HG02884 (cell line): ENCODE measurements around the gene FAM20C.

Source experiments
- ATAC-seq: cut with Tn5 transposase; IDR thresholded peaks from one replicate; pipeline ENCODE4 v1.9.1; 2021; ENCODE audit warnings: mild to moderate bottlenecking, moderate library complexity; ENCODE audit not compliant: unreplicated experiment

The FAM20C gene

GRCh38 chr7:191981-192649 lies at the start of gene FAM20C:
FAM20C (plus strand) TSS chr7:192571; CDS start chr7:193200, 629 bp downstream.
- ATAC-seq = no peak

GRCh38 chr7:143145-143751 lies 49.1 kb upstream of the FAM20C start:
- no peak for ATAC-seq

DNA sequence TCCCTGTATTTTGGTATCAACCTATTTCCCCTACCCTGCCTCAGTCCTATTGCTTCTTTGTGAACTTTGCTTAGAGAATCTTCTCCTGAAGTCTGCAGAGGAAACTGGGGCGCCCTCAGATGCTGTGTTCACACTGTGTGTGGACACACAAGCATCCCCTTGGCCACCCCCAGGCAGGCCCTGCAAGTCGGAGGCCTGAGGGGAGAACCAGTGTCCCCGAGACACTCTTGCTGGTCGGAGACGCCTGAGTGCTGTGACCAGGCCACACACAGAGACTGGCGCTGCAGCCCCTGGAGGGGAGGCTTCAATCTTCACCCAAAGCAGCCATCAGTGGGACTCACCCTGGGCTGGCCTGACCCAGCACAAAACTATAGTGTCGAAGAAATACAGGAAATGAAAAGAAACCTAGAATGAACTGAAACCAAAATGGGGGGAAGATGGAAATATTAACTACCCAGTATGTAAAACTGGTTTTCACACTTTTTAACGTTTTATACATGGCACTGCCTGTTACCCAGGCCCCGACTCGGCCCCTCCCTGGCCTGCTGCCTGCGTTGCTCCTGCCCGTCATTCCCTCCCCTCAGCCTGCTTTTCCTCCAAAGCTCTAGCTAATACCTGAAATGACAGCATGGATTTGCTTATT lies 48.4 kb upstream of the FAM20C start:
- peak; percentile 43 for ATAC-seq

DNA sequence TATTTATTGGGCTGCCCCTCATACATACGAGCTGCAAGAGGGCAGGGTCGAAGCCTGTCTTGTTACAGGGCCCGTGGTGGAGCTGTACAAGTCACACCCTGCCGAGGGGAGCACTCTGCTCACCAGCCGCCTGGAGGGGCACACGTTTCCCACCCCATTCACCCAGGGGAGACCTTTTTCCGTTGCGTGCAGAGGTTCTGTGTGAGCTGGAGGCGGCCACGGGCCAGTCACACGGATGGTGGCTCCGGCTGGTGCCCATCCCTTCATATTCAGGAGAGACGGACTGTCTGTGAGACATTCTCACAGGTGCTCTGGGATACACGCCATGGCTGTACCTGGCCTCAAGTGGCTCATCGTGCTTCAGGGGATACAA lies 47.9 kb upstream of the FAM20C start:
- ATAC-seq = no peak

- no peak for ATAC-seq
These were observed 46.5 kb upstream of the FAM20C start for GRCh38 chr7:145863-146262.

DNA sequence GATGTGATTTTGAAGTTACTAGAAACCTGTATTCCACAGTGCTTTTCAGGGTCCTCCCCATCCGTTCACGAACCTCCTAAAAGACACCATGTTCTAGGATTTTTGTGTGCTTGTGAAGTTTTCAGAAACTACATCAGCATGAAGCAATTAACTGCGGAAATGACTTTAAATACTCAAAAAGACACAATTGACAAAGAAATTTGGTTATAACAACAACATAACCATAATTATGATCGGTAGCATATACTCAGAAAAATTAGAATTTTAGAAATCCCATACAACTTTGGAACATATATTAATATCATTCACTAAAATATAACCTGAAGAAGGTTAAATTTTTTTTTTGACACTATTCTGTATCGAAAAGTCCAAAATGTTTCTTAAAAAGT lies 43.8 kb upstream of the FAM20C start:
- no peak for ATAC-seq

DNA sequence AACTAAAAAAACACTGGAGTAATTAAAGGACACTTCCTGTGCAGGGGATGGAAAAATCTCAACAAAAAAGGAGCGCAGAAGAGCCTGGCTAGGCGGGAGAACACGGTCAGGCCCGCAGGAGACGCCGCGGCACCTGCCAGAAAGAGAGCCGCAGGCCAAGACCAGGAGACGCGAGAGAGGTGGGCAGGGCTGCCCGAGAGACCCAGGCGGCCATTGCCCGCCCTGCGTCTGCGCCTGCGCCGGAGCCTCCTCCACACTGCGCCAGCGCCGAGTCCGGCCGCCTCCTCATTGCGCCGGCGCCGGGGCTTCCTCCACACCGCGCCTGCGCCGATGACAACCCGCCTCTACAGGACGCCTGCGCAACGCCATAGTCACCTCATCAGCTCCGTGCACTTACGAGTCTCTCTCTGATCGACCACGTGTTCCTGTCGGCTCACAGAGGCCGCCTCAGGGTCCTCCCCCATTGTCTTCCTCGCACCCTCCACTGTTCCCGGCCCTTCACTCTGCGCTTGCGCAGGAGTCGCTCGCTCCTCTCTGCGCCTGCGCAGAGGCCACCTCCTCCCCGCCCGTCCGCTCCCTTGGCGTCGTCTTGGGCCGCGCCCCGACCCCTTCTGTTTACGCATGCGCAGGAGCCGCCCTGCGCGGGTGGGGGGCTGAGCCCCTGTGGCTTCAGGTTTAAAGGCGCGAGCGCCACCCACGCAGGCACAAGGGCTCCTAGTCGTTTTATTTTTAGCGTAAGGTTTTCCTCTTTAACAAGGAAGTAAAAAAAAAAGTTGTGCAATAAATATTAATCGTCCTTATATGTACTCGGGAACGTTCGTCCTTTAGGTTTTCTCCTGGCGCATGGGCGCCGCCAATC lies 43.2 kb upstream of the FAM20C start:
- ATAC-seq = peak; percentile 92

DNA sequence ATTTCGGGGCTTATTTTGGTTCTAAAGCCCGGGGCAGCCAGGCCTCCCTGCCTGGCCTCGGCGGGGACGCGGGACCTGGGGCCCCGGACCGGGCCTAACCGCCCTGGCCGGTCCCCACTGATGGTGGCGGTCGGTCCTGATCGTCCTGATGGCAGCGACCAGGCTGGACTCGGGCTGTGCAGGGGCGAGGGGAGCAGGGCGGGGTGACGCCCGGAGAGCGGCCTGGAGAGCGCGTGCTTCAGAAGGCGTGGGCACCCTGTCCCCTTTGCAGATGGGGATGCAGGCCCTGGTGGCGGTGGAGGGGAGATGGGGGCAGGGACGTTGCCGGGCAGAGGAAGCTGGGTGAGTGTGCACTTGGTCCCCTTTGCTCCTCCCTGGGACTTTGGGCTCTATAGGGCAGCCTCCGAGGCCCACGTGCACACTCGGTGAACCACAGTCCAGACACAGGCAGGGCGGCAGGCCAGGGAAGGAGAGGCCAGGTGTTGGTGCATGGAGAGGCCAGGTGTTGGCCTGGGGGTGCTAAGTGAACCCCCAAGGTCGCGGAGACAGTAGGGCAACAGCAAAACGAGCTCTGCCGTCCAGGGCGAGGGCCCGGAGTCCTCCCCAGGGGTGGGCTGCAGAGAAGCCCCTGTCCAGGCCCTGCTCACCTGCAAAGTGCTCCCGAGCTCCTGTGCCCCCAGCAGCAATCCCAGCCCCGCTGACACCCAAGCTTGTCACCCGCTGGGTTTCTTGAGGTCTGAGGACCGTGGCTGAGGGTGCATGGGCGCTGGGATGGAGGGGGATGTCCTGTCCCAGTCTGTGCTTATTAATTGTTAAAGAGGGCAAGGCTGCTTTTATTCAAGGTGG lies 42.4 kb upstream of the FAM20C start:
- ATAC-seq = peak; percentile 13

DNA sequence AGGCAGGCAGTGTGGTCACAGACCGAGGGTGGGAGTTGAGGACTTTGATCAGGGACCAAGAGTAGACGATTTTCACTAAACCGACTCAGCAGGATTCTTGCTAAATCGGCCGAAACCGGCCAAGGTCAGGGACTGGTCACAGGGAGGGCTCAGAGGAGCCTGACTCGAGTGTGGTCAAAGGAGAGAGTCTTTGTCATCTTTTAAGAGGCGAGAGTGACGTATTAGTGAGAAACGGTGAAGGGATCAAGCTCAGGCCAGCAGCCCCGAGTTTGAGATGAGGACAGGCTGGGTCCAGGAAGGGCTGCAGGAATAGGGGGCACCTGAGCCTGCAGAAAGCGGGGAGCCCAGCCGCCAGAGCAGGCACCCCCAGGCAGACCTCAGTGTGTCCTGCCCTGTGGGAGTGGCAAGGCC lies 41.6 kb upstream of the FAM20C start:
- no peak for ATAC-seq

DNA sequence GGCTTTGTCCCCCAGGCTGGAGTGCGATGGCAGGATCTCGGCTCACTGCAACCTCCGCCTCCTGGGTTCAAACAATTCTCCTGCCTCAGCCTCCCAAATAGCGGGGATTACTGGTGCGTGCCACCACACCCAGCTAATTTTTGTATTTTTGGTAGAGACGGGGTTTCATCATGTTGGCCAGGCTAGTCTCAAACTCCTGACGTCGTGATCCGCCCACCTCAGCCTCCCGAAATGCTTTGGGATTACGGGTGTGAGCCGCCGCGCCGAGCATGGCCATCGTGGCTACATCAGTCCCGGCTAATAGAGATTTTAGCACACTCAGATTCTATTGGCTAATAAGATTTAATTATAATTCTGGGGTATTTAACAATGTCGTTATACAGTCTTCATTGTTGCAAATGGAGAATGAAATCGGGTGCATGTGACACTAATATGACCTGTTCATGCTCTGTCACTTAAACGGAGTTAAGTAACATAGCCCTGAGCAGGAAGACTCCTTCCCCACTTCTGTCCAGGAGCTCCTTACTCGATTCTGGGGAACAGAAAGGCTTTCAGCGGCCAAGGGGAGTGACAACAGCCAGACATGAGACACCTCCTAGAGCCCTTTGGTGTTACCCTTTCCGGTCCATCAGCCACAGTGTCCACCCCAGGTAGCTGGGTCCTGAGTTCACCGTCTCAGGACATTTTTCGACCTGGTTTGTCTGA lies 40.9 kb upstream of the FAM20C start:
- no peak for ATAC-seq

- no peak for ATAC-seq
These were observed 39.5 kb upstream of the FAM20C start for GRCh38 chr7:152702-153391.

- ATAC-seq = no peak
These were observed 38.8 kb upstream of the FAM20C start for GRCh38 chr7:153604-154003.

DNA sequence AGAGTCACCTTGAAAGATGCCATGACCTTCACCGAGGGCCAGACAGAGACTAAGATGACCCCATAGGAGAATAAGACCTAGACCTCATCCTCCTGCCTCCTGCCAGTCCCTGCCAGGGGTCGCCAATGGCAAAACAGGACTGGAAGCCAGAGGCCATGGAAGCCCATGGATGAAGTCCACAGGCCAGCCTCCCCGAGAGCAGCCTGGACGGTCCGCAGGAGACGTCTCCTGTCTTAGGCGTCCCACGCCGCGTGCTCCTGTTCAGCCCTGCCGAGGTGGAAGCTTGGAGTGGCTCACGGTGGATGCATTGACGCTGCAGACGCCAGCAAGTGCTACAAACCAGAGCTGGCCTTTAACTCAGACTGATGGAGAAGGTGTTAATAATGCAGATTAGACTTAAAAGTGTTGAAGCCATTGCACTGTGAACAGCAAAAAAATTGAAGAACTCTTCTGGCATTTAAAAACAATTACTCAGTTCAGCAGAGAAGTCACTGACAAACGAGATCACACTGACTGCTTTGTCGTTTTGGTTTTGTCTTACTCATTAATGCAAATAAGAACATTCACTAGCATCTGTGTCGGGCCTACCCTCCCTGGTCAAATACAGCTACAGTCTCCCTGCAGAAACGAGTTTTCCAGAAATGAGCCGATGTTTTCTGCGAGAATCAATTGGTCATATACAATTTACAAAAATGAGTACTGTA lies 38.1 kb upstream of the FAM20C start:
- ATAC-seq = no peak

GRCh38 chr7:155469-155900 lies 36.9 kb upstream of the FAM20C start:
- no peak for ATAC-seq

GRCh38 chr7:156111-157007 lies 36.0 kb upstream of the FAM20C start:
- no peak for ATAC-seq

- no peak for ATAC-seq
These were observed 35.4 kb upstream of the FAM20C start for GRCh38 chr7:157008-157310.

- no peak for ATAC-seq
These were observed 34.4 kb upstream of the FAM20C start for GRCh38 chr7:157771-158625.
